ENCODE results near the gene CALHM5. TPM values are rescaled to one million over a fixed set of nuclear protein-coding genes. Genes with fewer than 3 reads are reported as not detected.

Gene CALHM5
- total RNA-seq, 1 donor from 2014 or later = 1.8 TPM

- DNase-seq (ENCODE audit: low spot score) = no peak
These were observed 4.1 kb upstream of the CALHM5 start for GRCh38 chr6:116507324-116507723.

- DNase-seq (ENCODE audit: low spot score) = no peak
These were observed 2.9 kb upstream of the CALHM5 start for GRCh38 chr6:116508527-116508926.

- no peak for DNase-seq (ENCODE audit: low spot score)
These were observed 696 bp downstream of the CALHM5 start for GRCh38 chr6:116512111-116512559.

- DNase-seq (ENCODE audit: low spot score) = no peak
These were observed 1.3 kb downstream of the CALHM5 start for GRCh38 chr6:116512734-116513133.

GRCh38 chr6:116513224-116513875 lies 1.9 kb downstream of the CALHM5 start:
- DNase-seq (ENCODE audit: low spot score) = no peak

GRCh38 chr6:116514111-116514510 lies 2.7 kb downstream of the CALHM5 start:
- no peak for DNase-seq (ENCODE audit: low spot score)

- no peak for DNase-seq (ENCODE audit: low spot score)
These were observed 3.7 kb downstream of the CALHM5 start for GRCh38 chr6:116515141-116515540.

GRCh38 chr6:116518621-116519368 lies 7.4 kb downstream of the CALHM5 start:
- DNase-seq (ENCODE audit: low spot score) = no peak

- no peak for DNase-seq (ENCODE audit: low spot score)
These were observed 11.5 kb downstream of the CALHM5 start for GRCh38 chr6:116522896-116523295.

- DNase-seq (ENCODE audit: low spot score) = no peak
These were observed 12.8 kb downstream of the CALHM5 start for GRCh38 chr6:116524236-116524635.

- DNase-seq (ENCODE audit: low spot score) = no peak
These were observed 16.7 kb downstream of the CALHM5 start for GRCh38 chr6:116528133-116528532.

GRCh38 chr6:116528780-116529179 lies 17.3 kb downstream of the CALHM5 start:
- DNase-seq (ENCODE audit: low spot score) = no peak

- DNase-seq (ENCODE audit: low spot score) = no peak
These were observed 18.2 kb downstream of the CALHM5 start for GRCh38 chr6:116529466-116530290.

GRCh38 chr6:116530436-116530835 lies 19.0 kb downstream of the CALHM5 start:
- no peak for DNase-seq (ENCODE audit: low spot score)

GRCh38 chr6:116531675-116532570 lies 20.5 kb downstream of the CALHM5 start:
- DNase-seq (ENCODE audit: low spot score) = peak; percentile 62

GRCh38 chr6:116533233-116533957 lies 22.0 kb downstream of the CALHM5 start:
- DNase-seq (ENCODE audit: low spot score) = no peak

GRCh38 chr6:116535109-116535508 lies 23.7 kb downstream of the CALHM5 start:
- DNase-seq (ENCODE audit: low spot score) = no peak

GRCh38 chr6:116536216-116536621 lies 24.8 kb downstream of the CALHM5 start:
- DNase-seq (ENCODE audit: low spot score) = peak; percentile 29

GRCh38 chr6:116542426-116542825 lies 31.0 kb downstream of the CALHM5 start:
- no peak for DNase-seq (ENCODE audit: low spot score)

- DNase-seq (ENCODE audit: low spot score) = no peak
These were observed 31.7 kb downstream of the CALHM5 start for GRCh38 chr6:116543149-116543548.

- DNase-seq (ENCODE audit: low spot score) = no peak
These were observed 34.2 kb downstream of the CALHM5 start, which contains the start of gene TRAPPC3L for GRCh38 chr6:116545651-116546050. Gene TRAPPC3L (minus strand): TSS chr6:116545684. CDS start chr6:116545514, 170 bp downstream.

Measured in mucosa of gallbladder (tissue), 1 donor.